ENCODE measurements around the gene CHN2. TPM values are rescaled to one million over a fixed set of nuclear protein-coding genes. Genes with fewer than 3 reads are reported as not detected.

The CHN2 gene
- total RNA-seq, 6 experiments from 2014 or later = not detected

GRCh38 chr7:29300026-29300480 is 105.5 kb downstream of the CHN2 start:
- Mint-ChIP-seq H3K27ac (no peak overlapping the region), H3K27me3 (ENCODE audit: insufficient read depth) (peaks cover 12% of the 10 kb centered on the region), H3K4me1 (ENCODE audit: low read depth) (no peaks in the 10 kb centered on the region; the same call in 1 of the 2 replicates), H3K4me3 (no peak overlapping the region), H3K9me3 (no peaks in the 10 kb centered on the region; the same call in 1 of the 2 replicates), H3K36me3 (ENCODE audit: low read depth) (no peaks in the 10 kb centered on the region)
- TF ChIP-seq, protein P1, sequence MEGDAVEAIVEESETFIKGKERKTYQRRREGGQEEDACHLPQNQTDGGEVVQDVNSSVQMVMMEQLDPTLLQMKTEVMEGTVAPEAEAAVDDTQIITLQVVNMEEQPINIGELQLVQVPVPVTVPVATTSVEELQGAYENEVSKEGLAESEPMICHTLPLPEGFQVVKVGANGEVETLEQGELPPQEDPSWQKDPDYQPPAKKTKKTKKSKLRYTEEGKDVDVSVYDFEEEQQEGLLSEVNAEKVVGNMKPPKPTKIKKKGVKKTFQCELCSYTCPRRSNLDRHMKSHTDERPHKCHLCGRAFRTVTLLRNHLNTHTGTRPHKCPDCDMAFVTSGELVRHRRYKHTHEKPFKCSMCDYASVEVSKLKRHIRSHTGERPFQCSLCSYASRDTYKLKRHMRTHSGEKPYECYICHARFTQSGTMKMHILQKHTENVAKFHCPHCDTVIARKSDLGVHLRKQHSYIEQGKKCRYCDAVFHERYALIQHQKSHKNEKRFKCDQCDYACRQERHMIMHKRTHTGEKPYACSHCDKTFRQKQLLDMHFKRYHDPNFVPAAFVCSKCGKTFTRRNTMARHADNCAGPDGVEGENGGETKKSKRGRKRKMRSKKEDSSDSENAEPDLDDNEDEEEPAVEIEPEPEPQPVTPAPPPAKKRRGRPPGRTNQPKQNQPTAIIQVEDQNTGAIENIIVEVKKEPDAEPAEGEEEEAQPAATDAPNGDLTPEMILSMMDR (IDR thresholded peaks at IDR 0.05) = no peak
- no peak for DNase-seq

DNA sequence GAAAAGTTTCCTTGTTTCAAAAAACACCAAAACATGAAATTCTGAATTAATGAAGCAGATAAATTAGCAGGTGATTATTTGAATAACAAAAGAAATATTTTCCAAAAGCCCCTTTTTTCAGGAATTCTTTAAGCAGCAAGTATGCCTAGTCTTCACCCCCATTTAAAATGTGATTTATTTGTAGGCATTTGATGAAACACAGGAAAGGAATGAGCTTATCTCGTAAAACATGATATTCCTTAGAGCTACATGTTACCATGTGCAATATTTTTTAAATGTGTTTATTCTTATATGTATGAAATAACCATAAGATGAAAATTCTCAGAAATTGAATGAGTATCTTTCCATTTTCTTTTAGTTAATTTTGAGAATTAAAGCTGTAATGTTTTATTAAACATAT is 106.1 kb downstream of the CHN2 start:
- Mint-ChIP-seq H3K4me3 (no peak overlapping the region), H3K9me3 (no peaks in the 10 kb centered on the region; the same call in 1 of the 2 replicates), H3K4me1 (ENCODE audit: low read depth) (no peaks in the 10 kb centered on the region; the same call in 1 of the 2 replicates), H3K27ac (no peak overlapping the region), H3K36me3 (ENCODE audit: low read depth) (no peaks in the 10 kb centered on the region), H3K27me3 (ENCODE audit: insufficient read depth) (peaks cover 12% of the 10 kb centered on the region)
- TF ChIP-seq, protein P1 (IDR thresholded peaks at IDR 0.05) = no peak
- DNase-seq = no peak

DNA sequence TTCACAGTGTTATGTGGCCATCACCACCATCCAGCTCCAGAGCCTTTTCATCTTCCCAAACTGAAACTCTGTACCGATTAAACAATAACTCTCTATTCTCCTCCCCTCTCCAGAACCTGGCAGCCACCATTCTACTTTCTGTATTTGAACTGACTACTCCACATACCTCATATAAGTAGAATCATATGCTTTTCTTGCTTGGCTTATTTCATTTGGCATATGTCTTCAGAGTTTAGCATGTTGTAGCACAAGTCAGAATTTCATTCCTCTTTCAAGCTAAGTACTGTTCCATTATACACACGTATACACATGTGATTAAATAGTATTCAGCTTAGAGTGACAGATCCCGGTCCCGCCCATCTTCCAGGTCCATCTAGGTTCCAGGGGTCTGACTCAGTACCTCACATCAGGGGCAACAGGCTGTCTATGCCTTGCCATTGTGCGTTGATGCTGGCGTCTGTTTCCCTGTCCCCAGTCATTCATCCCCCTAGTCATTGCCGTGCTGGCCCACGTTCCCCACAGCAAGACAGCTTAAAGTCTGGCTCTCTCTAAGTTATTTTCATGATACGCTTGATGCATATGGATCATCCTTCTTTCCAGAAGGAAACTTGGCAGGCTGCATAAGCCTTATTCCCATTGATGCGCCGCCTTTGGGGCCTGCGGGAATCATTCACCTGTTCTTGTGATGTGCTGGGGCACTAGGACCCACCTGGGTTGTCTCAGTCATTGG is 108.3 kb downstream of the CHN2 start:
- Mint-ChIP-seq H3K27ac (no peak overlapping the region), H3K4me1 (ENCODE audit: low read depth) (no peaks in the 10 kb centered on the region; the same call in 1 of the 2 replicates), H3K4me3 (no peak overlapping the region), H3K9me3 (no peaks in the 10 kb centered on the region), H3K27me3 (ENCODE audit: insufficient read depth) (peaks cover 16% of the 10 kb centered on the region), H3K36me3 (ENCODE audit: low read depth) (no peaks in the 10 kb centered on the region)
- DNase-seq = no peak
- TF ChIP-seq, protein P1 (IDR thresholded peaks at IDR 0.05) = no peak

DNA sequence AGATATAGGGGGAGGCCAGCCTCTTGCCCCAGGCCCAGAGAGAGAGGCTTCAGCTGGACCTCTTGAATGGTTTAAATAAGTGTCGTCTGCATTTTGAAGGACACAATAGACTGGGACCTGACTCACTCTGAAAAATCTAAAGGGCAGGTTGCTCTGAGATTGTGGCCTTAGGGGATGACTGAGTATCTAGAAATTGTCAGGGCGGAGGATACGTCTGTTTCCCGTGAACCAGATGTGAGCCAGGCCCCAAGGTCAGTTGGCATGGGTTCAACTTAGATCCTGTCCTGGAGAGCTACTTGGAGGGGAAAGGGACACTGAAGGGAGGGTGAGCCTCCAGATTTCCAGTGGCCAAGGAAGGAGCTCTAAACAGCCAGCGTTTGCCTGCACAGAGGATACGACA is 110.2 kb downstream of the CHN2 start:
- Mint-ChIP-seq H3K27ac (no peak overlapping the region), H3K9me3 (no peaks in the 10 kb centered on the region), H3K4me3 (no peak overlapping the region), H3K4me1 (ENCODE audit: low read depth) (no peaks in the 10 kb centered on the region; the same call in 1 of the 2 replicates), H3K36me3 (ENCODE audit: low read depth) (no peaks in the 10 kb centered on the region), H3K27me3 (ENCODE audit: insufficient read depth) (peaks cover 18% of the 10 kb centered on the region)
- no peak for DNase-seq
- TF ChIP-seq, protein P1 (IDR thresholded peaks at IDR 0.05) = no peak

DNA sequence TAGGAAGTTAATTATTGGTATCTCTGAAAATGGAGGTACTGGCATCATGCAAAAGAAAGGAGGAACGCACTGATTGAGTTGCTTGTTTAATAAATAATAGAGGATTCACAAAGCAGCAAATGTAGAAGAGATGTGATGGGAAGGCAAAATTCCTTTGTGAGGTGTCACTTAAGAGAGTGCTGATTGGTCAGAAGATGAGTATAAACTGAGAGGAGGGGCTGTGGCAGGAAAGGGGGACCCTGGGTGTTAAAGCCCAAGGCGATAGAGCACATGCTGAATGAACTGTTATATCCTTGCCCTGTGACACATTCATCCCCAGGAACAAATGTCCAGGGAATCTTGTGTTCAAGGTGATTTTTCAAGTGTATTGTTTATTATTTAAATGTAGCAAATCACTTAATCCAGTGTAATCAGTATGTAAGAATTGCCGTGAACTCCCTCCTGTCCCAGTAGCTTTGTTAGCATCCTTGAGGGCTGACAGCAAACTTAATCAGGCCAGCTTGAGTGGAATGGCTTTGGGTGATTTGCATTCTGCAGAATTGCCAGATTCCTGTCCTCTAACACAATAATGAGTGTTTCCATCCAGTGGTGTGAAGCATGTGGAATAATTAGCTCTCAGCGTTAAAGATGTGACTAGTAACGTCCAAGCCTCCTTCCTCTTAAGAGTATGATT is 111.9 kb downstream of the CHN2 start:
- no peak overlapping the region for H3K4me3 Mint-ChIP-seq
- H3K4me1 Mint-ChIP-seq (ENCODE audit: low read depth) = no peaks in the 10 kb centered on the region
- TF ChIP-seq, protein P1 (IDR thresholded peaks at IDR 0.05) = no peak
- no peaks in the 10 kb centered on the region for H3K36me3 Mint-ChIP-seq (ENCODE audit: low read depth)
- H3K9me3 Mint-ChIP-seq = no peaks in the 10 kb centered on the region; the same call in 1 of the 2 replicates
- no peak overlapping the region for H3K27ac Mint-ChIP-seq
- H3K27me3 Mint-ChIP-seq (ENCODE audit: insufficient read depth) = peaks cover 18% of the 10 kb centered on the region
- DNase-seq = no peak

All from HFFc6 (cell line).